GM23248 (cell line): Measurements from ENCODE around the gene IGSF21. TPM values are rescaled to one million over a fixed set of nuclear protein-coding genes. Genes with fewer than 3 reads are reported as not detected.

ENCODE experiments used
- DNase-seq: peaks from one replicate; pipeline ENCODE4 v3.0.0-alpha.2; 2015
- H2AFZ ChIP-seq: fragments of 200-600 bp; sonication (generic); 2 replicates; pipeline ENCODE4 v1.6.1; 2016; ENCODE audit warnings: antibody characterized with exemption
- H3F3A ChIP-seq: fragments of 200-600 bp; sonication (generic); 2 replicates; pipeline ENCODE4 v1.6.1; 2016; ENCODE audit warnings: mild to moderate bottlenecking, antibody characterized with exemption, mixed run types; ENCODE audit not compliant: insufficient read depth
- H3K27ac ChIP-seq: fragments of 200-600 bp; sonication (generic); 2 replicates; pipeline ENCODE4 v1.5.1; 2016; ENCODE audit warnings: mild to moderate bottlenecking
- H3K27me3 ChIP-seq: fragments of 200-600 bp; sonication (generic); replicated peaks from 2 replicates; pipeline ENCODE4 v1.6.1; 2016; ENCODE audit warnings: mild to moderate bottlenecking; ENCODE audit not compliant: insufficient read depth
- H3K36me3 ChIP-seq: fragments of 200-600 bp; sonication (generic); 2 replicates; pipeline ENCODE4 v1.6.1; 2016; ENCODE audit warnings: low read depth, mild to moderate bottlenecking
- H3K4me1 ChIP-seq: fragments of 200-600 bp; sonication (generic); 2 replicates; pipeline ENCODE4 v1.6.1; 2016; ENCODE audit warnings: mild to moderate bottlenecking; ENCODE audit not compliant: insufficient read depth
- H3K4me2 ChIP-seq: fragments of 200-600 bp; sonication (generic); one replicate; pipeline ENCODE4 v1.6.1; 2016; ENCODE audit warnings: mild to moderate bottlenecking; ENCODE audit not compliant: unreplicated experiment
- H3K4me3 ChIP-seq: fragments of 200-600 bp; sonication (generic); 2 replicates; pipeline ENCODE4 v1.5.1; 2016; ENCODE audit warnings: mild to moderate bottlenecking
- H3K79me2 ChIP-seq: fragments of 200-600 bp; sonication (generic); 2 replicates; pipeline ENCODE4 v1.6.1; 2016; ENCODE audit warnings: mild to moderate bottlenecking; ENCODE audit not compliant: insufficient read depth
- H3K9ac ChIP-seq: fragments of 200-600 bp; sonication (generic); 2 replicates; pipeline ENCODE4 v1.6.1; 2016; ENCODE audit warnings: mild to moderate bottlenecking
- H3K9me2 ChIP-seq: fragments of 200-600 bp; sonication (generic); 2 replicates; pipeline ENCODE4 v1.6.1; 2016; ENCODE audit warnings: mixed run types, mild to moderate bottlenecking, moderate library complexity; ENCODE audit not compliant: insufficient read depth
- H3K9me3 ChIP-seq: fragments of 200-600 bp; sonication (generic); one replicate; pipeline ENCODE4 v1.6.1; 2017; ENCODE audit warnings: low read depth
- H4K20me1 ChIP-seq: fragments of 200-600 bp; sonication (generic); 2 replicates; pipeline ENCODE4 v1.6.0; 2016; ENCODE audit not compliant: insufficient read depth
- EZH2 ChIP-seq: fragments of 200-600 bp; sonication (generic); IDR thresholded peaks from 2 replicates; pipeline ENCODE4 v1.6.1; 2018; ENCODE audit warnings: antibody characterized with exemption, mild to moderate bottlenecking; ENCODE audit not compliant: insufficient read depth, poor library complexity, severe bottlenecking
- EZH2phosphoT487 ChIP-seq: fragments of 200-600 bp; sonication (generic); IDR thresholded peaks from 2 replicates; pipeline ENCODE4 v1.6.1; 2018; ENCODE audit warnings: antibody characterized with exemption, moderate library complexity, mild to moderate bottlenecking, low read depth; ENCODE audit not compliant: insufficient read depth
- WGBS, 2 experiments: methylation state at CpG; one replicate each; pipeline ENCODE4 v1.1.6; 2015 to 2017; ENCODE audit warnings: low lambda C conversion rate in 2 of 2, low coverage in 1 of 2; ENCODE audit errors: missing lambda C conversion rate in 2 of 2; 5-methylcytosine and 5-hydroxymethylcytosine counted together
- in situ Hi-C: fragments of 300-500 bp; cut with MboI; formaldehyde crosslinking; loops from 2 replicates; pipeline ENCODE4 v1.15.0; 2020
- polyA plus RNA-seq: library from polyadenylated mRNA; unstranded; fragments of >200 nt; fragmentation: Nextera tagmentation; extraction: Ambion mirVana; gene quantifications from 2 replicates; pipeline ENCODE4 v1.2.1, GENCODE V29; 2016
- total RNA-seq: library from RNA; depleted of rRNA; stranded (reverse); fragments of >200 nt; shearing (Covaris generic); gene quantifications from 2 replicates; pipeline ENCODE4 v1.2.3, GENCODE V29; 2014

The IGSF21 gene
- total and polyA plus RNA-seq, 2 experiments from 2014 or later = not detected

- Histone ChIP-seq H3K4me3 (no peak overlapping the region), H3F3A (no peaks in the 10 kb centered on the region), H3K9me2 (no peaks in the 10 kb centered on the region), H3K36me3 (no peaks in the 10 kb centered on the region), H3K4me1 (no peaks in the 10 kb centered on the region), H3K79me2 (no peaks in the 10 kb centered on the region), H3K9ac (no peak overlapping the region), H3K4me2 (no peak overlapping the region), H3K27me3 (peaks cover 70% of the 10 kb centered on the region), H4K20me1 (no peaks in the 10 kb centered on the region), H2AFZ (no peak overlapping the region), H3K9me3 (no peaks in the 10 kb centered on the region), H3K27ac (no peak overlapping the region)
- peak; percentile 24 for DNase-seq
- in situ Hi-C loops = loop anchor here (25.0 kb wide), 1 partner anchor 597 kb away; no protein-coding TSS in a partner anchor
- no peak for TF ChIP-seq EZH2phosphoT487
- TF ChIP-seq EZH2 = no peak
- WGBS, 2 experiments = 2 to 3% methylated on average over 29 to 32 of the region's 32 CpGs
Measured at GRCh38 chr1:18109058-18109755, 1.6 kb downstream of the IGSF21 start.

DNA sequence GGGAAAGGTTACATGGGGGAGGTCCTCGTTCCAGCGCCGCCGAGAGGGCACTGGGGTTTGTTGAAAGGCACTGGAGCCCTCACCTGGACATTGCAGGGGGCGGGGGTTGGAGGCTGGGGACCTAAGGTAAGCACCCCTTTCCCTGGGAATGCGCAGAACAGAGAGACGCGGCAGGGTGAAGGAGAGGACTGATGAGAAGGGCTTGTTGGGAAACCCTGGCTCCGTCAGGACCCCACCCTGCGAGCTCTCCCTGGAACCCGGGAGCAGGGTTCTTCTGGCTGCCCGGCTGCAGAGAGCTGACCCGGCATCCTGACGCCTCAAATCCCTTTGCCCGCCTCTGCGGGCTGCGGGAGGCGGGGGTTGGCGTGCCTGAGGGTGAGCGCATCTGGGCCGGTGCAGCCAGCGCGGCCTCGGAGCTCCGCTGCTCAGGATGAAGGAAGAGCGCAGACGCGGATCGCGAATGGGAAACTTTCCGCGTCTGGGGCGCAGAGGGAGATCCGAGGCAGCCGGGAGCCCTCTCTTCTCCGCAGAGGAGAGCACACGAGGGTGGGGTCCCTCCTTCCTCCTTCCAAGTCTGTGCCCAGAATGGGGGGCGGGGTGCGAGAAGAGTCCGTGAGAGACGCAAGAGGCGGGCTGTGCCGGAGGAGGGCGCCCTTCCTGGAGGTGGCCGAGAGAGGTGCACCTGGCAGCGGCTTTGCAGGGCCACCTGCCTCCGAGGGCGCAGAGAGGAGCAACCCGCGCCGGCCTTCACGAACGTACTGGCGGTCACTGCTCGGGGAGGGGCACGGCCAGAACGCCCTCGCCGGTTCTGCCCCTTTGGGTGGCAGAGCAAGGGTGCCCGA is 2.4 kb downstream of the IGSF21 start:
- Histone ChIP-seq H3K36me3 (no peaks in the 10 kb centered on the region), H3K9ac (no peak overlapping the region), H3K4me1 (no peaks in the 10 kb centered on the region), H3K27me3 (peaks cover 70% of the 10 kb centered on the region), H3K79me2 (no peaks in the 10 kb centered on the region), H3K9me3 (no peaks in the 10 kb centered on the region), H3K27ac (no peak overlapping the region), H2AFZ (no peak overlapping the region), H3F3A (no peaks in the 10 kb centered on the region), H4K20me1 (no peaks in the 10 kb centered on the region), H3K4me2 (no peak overlapping the region), H3K9me2 (no peaks in the 10 kb centered on the region), H3K4me3 (no peak overlapping the region)
- peak; percentile 48 for DNase-seq
- in situ Hi-C loops = loop anchor here (25.0 kb wide), 1 partner anchor 598 kb away; no protein-coding TSS in a partner anchor
- no peak for TF ChIP-seq EZH2phosphoT487
- TF ChIP-seq EZH2 = no peak
- WGBS, 2 experiments = 2 to 3% methylated on average over 43 to 57 of the region's 60 CpGs

- Histone ChIP-seq H3F3A (no peaks in the 10 kb centered on the region), H4K20me1 (no peaks in the 10 kb centered on the region), H3K4me3 (no peak overlapping the region), H3K4me1 (no peaks in the 10 kb centered on the region), H2AFZ (no peak overlapping the region), H3K4me2 (no peak overlapping the region), H3K9me3 (no peaks in the 10 kb centered on the region), H3K27me3 (peaks cover 67% of the 10 kb centered on the region), H3K9me2 (no peaks in the 10 kb centered on the region), H3K36me3 (no peaks in the 10 kb centered on the region), H3K27ac (no peak overlapping the region), H3K9ac (no peak overlapping the region), H3K79me2 (no peaks in the 10 kb centered on the region)
- no peak for TF ChIP-seq EZH2phosphoT487
- peak; percentile 35 for TF ChIP-seq EZH2
- DNase-seq = no peak
- in situ Hi-C loops = loop anchor here (25.0 kb wide), 1 partner anchor 598 kb away; no protein-coding TSS in a partner anchor
- whole genome bisulfite sequencing, 2 experiments = 3 to 9% methylated on average over 15 of the region's 17 CpGs
Measured at GRCh38 chr1:18110598-18110939, 3.0 kb downstream of the IGSF21 start.

GRCh38 chr1:18110968-18111367 is 3.4 kb downstream of the IGSF21 start:
- no peaks in the 10 kb centered on the region for H3K9me2 ChIP-seq
- H4K20me1 ChIP-seq = no peaks in the 10 kb centered on the region
- H3K36me3 ChIP-seq = no peaks in the 10 kb centered on the region
- H3K9ac ChIP-seq = no peak overlapping the region
- no peaks in the 10 kb centered on the region for H3K4me1 ChIP-seq
- no peak for DNase-seq
- no peaks in the 10 kb centered on the region for H3K79me2 ChIP-seq
- H3K4me2 ChIP-seq = no peak overlapping the region
- in situ Hi-C loops = loop anchor here (25.0 kb wide), 1 partner anchor 599 kb away; no protein-coding TSS in a partner anchor
- no peak overlapping the region for H2AFZ ChIP-seq
- peaks cover 63% of the 10 kb centered on the region for H3K27me3 ChIP-seq
- no peaks in the 10 kb centered on the region for H3F3A ChIP-seq
- WGBS, 2 experiments = 11 to 12% methylated on average over 17 to 27 of the region's 30 CpGs
- H3K9me3 ChIP-seq = no peaks in the 10 kb centered on the region
- TF ChIP-seq EZH2 (no peak), EZH2phosphoT487 (no peak)
- H3K4me3 ChIP-seq = no peak overlapping the region
- no peak overlapping the region for H3K27ac ChIP-seq
